A673 (cell line): ENCODE data around the gene TNFSF12. TPM values are rescaled to one million over a fixed set of nuclear protein-coding genes. Genes with fewer than 3 reads are reported as not detected.
A peak's percentile ranks its signal among the peaks of the same experiment; 100 is the strongest.

Source experiments
- BruUV-seq: library from RNA; stranded (reverse); fragments of 400-500 nt; replicated peaks from 2 replicates; lab custom pipeline; 2021; lab: Mats Ljungman, UMichigan
- CTCF ChIA-PET: fragments of 300-600 bp; sonication (Branson Sonifier 250); formaldehyde crosslinking; loops from one replicate; lab custom pipeline; 2022; ENCODE audit warnings: antibody characterized with exemption; lab: Charles Lee
- POLR2A ChIA-PET: fragments of 300-600 bp; sonication (Branson Sonifier 250); formaldehyde crosslinking; loops from one replicate; lab custom pipeline; 2022; ENCODE audit warnings: antibody characterized with exemption; ENCODE audit not compliant: low non-redundant PET; lab: Charles Lee
- DNase-seq: peaks from one replicate; pipeline ENCODE4 v3.0.0-alpha.2; 2015; ENCODE audit warnings: low spot score
- H3K27ac ChIP-seq: fragments of 200-600 bp; sonication (generic); 2 replicates; pipeline ENCODE4 v1.5.1; 2016; ENCODE audit warnings: mixed run types, low read depth, mild to moderate bottlenecking, mixed read lengths, antibody characterized with exemption, low read length; ENCODE audit not compliant: poor library complexity, severe bottlenecking
- H3K27me3 ChIP-seq: fragments of 200-600 bp; sonication (generic); replicated peaks from 2 replicates; pipeline ENCODE4 v1.6.1; 2017; ENCODE audit warnings: mixed run types, low read depth, mild to moderate bottlenecking, mixed read lengths, antibody characterized with exemption, low read length; ENCODE audit not compliant: insufficient read depth, poor library complexity
- H3K36me3 ChIP-seq: fragments of 200-600 bp; sonication (generic); 2 replicates; pipeline ENCODE4 v1.6.1; 2016; ENCODE audit warnings: mixed run types, mild to moderate bottlenecking, mixed read lengths, antibody characterized with exemption, low read length; ENCODE audit not compliant: insufficient read depth, poor library complexity, severe bottlenecking
- H3K4me1 ChIP-seq: fragments of 200-600 bp; sonication (generic); 2 replicates; pipeline ENCODE4 v1.6.1; 2017; ENCODE audit warnings: mixed run types, mild to moderate bottlenecking, mixed read lengths, antibody characterized with exemption, low read length; ENCODE audit not compliant: insufficient read depth, poor library complexity, severe bottlenecking
- H3K4me3 ChIP-seq: fragments of 200-600 bp; sonication (generic); 2 replicates; pipeline ENCODE4 v1.5.1; 2016; ENCODE audit warnings: low read depth, mixed run types, mild to moderate bottlenecking, mixed read lengths, low read length; ENCODE audit not compliant: poor library complexity, severe bottlenecking
- H3K9me3 ChIP-seq: fragments of 200-600 bp; sonication (generic); 2 replicates; pipeline ENCODE4 v1.6.1; 2016; ENCODE audit warnings: mixed run types, low read depth, mild to moderate bottlenecking, mixed read lengths, antibody characterized with exemption, low read length; ENCODE audit not compliant: poor library complexity, severe bottlenecking
- EZH2 ChIP-seq: fragments of 200-600 bp; sonication (generic); IDR thresholded peaks from 2 replicates; pipeline ENCODE4 v1.6.1; 2017; ENCODE audit warnings: borderline replicate concordance, low read depth, mild to moderate bottlenecking, mixed read lengths, antibody characterized with exemption, low read length; ENCODE audit not compliant: poor library complexity, severe bottlenecking
- intact Hi-C: fragments of 100-400 bp; cut with micrococcal nuclease; formaldehyde crosslinking; loops from one replicate; pipeline ENCODE4 v1.10.0; 2022; ENCODE audit not compliant: unreplicated experiment
- total RNA-seq: library from RNA; stranded (reverse); gene quantifications from 2 replicates; pipeline ENCODE4 v1.2.3, GENCODE V29; 2021
- TF ChIP-seq, protein P1 (sequence below): fragments of 300-800, 200-600 bp; sonication (generic); conservative IDR thresholded peaks from 2 replicates; pipeline ENCODE4 v1.5.1; 2017; ENCODE audit warnings: low read depth, mild to moderate bottlenecking, antibody characterized with exemption, low read length, moderate library complexity, mixed read lengths

Gene TNFSF12
- total RNA-seq, 1 experiment from 2014 or later: 0.75 TPM

DNA sequence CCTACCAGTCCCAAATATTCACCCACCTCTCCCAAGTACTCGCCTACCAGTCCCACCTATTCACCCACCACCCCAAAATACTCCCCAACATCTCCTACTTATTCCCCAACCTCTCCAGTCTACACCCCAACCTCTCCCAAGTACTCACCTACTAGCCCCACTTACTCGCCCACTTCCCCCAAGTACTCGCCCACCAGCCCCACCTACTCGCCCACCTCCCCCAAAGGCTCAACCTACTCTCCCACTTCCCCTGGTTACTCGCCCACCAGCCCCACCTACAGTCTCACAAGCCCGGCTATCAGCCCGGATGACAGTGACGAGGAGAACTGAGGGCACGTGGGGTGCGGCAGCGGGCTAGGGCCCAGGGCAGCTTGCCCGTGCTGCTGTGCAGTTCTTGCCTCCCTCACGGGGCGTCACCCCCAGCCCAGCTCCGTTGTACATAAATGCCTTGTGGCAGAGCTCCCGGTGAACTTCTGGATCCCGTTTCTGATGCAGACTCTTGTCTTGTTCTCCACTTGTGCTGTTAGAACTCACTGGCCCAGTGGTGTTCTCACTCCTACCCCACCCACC, 34.9 kb upstream of the TNFSF12 start:
- CTCF ChIA-PET: interaction anchor here (0.6 to 2.9 kb wide), 3 partner anchors 13 to 47 kb away, joined by 5 to 32 read pairs (median 7); no protein-coding TSS in a partner anchor
- Histone ChIP-seq H3K9me3 (no peaks in the 10 kb centered on the region), H3K36me3 (peaks cover 62% of the 10 kb centered on the region), H3K27ac (no peak overlapping the region), H3K4me1 (peaks cover 6% of the 10 kb centered on the region), H3K4me3 (no peak overlapping the region), H3K27me3 (no peaks in the 10 kb centered on the region)
- DNase-seq: no peak
- TF ChIP-seq EZH2: no peak
- BruUV-seq: TSS peak; percentile 82
- intact Hi-C loops: loop anchor here (1.0 kb wide), 1 partner anchor 47 kb away; the partner anchor contains the start of gene SENP3
- POLR2A ChIA-PET: interaction anchor here (0.6 to 0.9 kb wide), 2 partner anchors 47 to 175 kb away, joined by 3 to 14 read pairs; no protein-coding TSS in a partner anchor

DNA sequence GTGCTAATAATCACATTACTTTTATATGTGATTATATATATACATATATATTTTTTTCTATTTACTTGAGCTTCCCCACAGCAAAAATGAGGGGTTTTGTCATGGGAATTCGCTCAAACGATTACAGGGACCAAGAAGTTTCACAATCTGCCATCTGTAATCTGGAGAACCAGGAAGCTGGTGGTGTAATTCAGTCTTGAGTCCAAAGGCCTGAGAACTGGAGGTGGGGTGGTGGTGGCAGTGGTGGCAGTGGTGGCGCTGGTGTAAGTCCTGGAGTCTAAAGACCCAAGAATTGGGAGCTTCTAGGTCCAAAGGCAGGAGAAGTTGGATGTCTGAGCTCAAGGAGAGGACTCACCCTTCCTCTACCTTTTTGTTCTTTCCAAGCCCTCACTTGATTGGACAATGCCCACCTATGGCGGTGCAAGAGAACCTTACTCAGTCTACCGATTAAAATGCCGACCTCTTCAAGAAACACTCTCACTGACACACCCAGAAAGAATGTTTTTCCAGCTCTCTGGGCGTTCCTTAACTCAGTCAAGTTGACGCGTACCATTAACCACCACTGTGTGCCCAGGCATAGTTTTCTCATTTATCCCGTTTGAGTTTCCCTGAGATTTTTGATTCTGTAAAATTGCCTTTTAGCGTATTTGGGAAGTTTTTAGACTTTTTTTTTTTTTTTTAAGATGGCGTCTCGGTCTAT, 32.8 kb upstream of the TNFSF12 start:
- Histone ChIP-seq H3K27me3 (no peaks in the 10 kb centered on the region), H3K9me3 (no peaks in the 10 kb centered on the region), H3K27ac (no peak overlapping the region), H3K4me1 (peaks cover 6% of the 10 kb centered on the region), H3K36me3 (peaks cover 41% of the 10 kb centered on the region), H3K4me3 (no peak overlapping the region)
- CTCF ChIA-PET: interaction anchor here (0.7 to 1.0 kb wide), 2 partner anchors 44 to 67 kb away, joined by 4 to 6 read pairs; no protein-coding TSS in a partner anchor
- intact Hi-C loops: no loop called here
- no TSS peak for BruUV-seq
- DNase-seq: no peak
- TF ChIP-seq EZH2: no peak
- TF ChIP-seq, protein P1, sequence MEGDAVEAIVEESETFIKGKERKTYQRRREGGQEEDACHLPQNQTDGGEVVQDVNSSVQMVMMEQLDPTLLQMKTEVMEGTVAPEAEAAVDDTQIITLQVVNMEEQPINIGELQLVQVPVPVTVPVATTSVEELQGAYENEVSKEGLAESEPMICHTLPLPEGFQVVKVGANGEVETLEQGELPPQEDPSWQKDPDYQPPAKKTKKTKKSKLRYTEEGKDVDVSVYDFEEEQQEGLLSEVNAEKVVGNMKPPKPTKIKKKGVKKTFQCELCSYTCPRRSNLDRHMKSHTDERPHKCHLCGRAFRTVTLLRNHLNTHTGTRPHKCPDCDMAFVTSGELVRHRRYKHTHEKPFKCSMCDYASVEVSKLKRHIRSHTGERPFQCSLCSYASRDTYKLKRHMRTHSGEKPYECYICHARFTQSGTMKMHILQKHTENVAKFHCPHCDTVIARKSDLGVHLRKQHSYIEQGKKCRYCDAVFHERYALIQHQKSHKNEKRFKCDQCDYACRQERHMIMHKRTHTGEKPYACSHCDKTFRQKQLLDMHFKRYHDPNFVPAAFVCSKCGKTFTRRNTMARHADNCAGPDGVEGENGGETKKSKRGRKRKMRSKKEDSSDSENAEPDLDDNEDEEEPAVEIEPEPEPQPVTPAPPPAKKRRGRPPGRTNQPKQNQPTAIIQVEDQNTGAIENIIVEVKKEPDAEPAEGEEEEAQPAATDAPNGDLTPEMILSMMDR: no peak
- POLR2A ChIA-PET: no interaction called here

DNA sequence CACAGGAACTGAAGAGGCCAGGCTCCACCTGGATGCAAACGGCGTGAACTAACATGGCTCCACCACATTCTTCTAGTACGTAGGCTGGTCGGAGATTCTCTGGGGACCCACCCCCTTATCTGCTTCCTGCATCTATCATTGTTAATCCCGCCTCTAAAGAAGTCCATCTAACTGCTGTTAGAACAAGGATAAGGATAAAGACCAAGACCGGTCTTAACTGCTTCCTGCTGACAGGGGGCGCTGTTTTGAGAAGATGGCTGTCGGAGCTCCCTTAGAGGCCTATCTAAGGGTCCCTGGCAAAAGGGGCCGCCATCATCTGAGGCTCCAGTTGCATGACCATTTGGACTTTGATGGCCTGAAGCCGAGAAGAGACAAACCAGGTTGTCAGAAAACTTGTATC, 25.8 kb upstream of the TNFSF12 start:
- H3K36me3 ChIP-seq: no peaks in the 10 kb centered on the region
- POLR2A ChIA-PET: no interaction called here
- BruUV-seq: no TSS peak
- no peak overlapping the region for H3K27ac ChIP-seq
- TF ChIP-seq, protein P1: peak; percentile 76
- TF ChIP-seq EZH2: no peak
- H3K27me3 ChIP-seq: no peaks in the 10 kb centered on the region
- peak; percentile 68 for DNase-seq
- H3K4me1 ChIP-seq: no peaks in the 10 kb centered on the region
- CTCF ChIA-PET: interaction anchor here (1.0 kb wide), 1 partner anchor 37 kb away, joined by 3 read pairs; no protein-coding TSS in a partner anchor
- intact Hi-C loops: no loop called here
- no peak overlapping the region for H3K4me3 ChIP-seq
- H3K9me3 ChIP-seq: no peaks in the 10 kb centered on the region
